GM18868 (cell line): ENCODE data around the gene SLC5A4.
"Not testable (repeated sequence)": the region's sequence is repeated elsewhere in the genome, so short reads cannot be mapped to it uniquely, and the experiment has no call there.

Source experiments
- ATAC-seq: cut with Tn5 transposase; IDR thresholded peaks from one replicate; pipeline ENCODE4 v1.9.1; 2021; ENCODE audit warnings: mild to moderate bottlenecking, moderate library complexity; ENCODE audit not compliant: unreplicated experiment

The SLC5A4 gene

GRCh38 chr22:32255217-32255616 lies at the start of gene SLC5A4:
SLC5A4 (minus strand) TSS chr22:32255347; CDS start chr22:32255329, 18 bp downstream.
- ATAC-seq: no peak

DNA sequence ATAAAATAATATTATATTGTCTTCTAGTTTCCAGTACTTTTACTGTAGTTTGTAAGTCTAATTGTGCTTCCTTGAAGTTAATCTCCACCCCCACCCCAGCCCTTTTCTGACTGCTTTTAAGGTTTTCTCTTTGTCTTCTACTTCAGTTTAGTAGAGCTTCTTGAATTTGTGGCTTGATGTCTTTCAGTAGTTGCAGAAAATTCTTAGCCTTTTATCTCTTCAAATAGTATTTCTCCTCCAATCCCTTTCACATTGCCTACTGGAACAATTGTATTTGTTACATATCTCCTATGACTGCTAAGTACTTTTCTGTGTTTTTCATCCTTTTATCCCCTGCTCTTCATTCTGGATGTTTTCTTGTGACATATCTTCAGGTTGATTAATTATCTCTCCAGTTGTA lies 38.8 kb upstream of the SLC5A4 start:
- ATAC-seq: not testable (repeated sequence)

DNA sequence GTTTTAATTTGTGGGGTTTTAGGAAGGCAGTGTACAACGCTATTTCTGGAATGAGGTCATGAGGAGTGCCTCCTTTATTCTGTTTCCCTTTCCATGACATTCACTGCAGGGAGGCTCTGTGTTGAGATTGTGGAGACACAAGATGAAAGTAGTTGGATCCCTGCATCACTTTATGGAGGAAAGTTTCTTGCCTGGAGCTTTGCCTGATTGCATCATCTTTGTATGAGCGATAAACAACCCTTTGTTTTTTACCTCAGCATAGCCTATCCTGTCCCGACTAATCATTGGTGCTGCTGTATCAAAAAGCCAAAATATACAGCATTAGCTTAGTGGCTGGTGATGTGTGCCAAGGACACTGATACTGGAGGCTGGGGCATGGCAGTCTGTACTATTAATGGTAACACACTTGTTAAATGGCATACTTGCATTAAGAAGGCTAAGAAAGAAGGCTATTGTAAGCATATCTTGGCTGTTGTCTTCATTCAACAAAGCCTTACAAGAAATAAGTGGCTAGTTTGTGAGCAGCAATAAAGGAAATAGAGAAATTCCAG lies 31.2 kb upstream of the SLC5A4 start:
- ATAC-seq: no peak

- ATAC-seq: no peak
Observed at GRCh38 chr22:32281072-32281471, 25.9 kb upstream of the SLC5A4 start.

DNA sequence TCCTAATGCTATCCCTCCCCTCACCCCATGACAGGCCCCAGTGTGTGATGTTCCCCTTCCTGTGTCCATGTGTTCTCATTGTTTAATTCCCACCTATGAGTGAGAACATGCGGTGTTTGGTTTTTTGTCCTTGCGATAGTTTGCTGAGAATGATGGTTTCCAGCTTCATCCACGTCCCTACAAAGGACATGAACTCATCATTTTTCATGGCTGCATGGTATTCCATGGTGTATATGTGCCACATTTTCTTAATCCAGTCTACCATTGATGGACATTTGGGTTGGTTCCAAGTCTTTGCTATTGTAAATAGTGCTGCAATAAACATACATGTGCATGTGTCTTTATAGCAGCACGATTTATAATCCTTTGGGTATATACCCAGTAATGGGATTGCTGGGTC lies 20.2 kb upstream of the SLC5A4 start:
- ATAC-seq: not testable (repeated sequence)

DNA sequence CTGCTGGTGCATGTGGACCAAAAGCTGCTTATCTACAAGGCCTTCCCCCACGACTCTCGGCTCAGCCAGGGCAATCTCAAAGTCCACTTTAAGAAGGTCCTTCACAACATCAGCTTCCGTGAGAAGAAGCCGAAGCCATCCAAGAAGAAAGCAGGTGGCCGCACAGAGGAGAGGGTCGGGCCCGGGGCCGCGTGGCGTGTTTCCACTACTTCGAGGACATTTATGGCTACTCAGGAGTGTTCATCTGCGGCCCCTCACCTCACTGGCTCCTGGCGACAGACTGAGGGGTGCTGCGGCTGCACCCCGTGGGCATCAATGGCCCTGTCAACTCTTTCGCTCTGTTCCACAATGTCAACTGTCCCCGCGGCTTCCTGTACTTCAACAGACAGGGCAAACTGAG lies 16.2 kb upstream of the SLC5A4 start:
- ATAC-seq: no peak

DNA sequence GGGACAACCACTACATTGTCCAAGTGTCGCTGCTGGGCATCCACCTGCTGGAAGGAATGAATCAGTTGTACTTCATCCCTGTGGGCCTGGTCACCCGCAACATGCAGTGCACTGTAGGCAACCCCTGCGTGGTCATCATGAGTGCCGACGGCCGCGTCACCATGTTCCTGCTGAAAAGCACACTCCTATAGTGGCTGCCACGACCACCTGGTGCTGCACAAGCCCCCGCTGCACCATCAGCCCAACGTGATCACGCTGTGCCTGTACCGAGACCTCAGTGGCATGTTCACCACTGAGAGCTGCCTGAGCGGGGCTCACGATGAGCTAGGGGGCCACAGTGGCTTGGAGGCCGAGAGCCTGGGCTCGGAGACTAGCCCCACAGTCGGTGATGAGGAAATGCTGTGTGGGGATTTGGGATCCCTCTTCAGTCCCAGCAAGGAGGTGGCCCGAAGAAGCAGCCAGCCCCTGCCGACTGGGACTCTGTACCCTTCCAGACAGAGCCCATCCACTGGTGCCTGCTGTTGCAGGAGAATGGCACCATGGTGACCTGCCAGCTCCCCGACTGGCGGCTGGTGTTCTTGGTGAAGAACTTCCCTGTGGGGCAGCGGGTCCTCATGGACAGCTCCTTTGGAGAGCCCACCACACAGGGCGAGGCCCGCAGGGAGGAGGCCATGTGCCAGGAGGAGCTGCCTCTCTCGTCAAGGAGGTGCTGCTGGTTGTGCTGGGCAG lies 15.7 kb upstream of the SLC5A4 start:
- no peak for ATAC-seq

GRCh38 chr22:32269316-32269715 lies 14.2 kb upstream of the SLC5A4 start:
- no peak for ATAC-seq

- ATAC-seq: no peak
Observed at GRCh38 chr22:32267011-32267410, 11.9 kb upstream of the SLC5A4 start.

- no peak for ATAC-seq
Observed at GRCh38 chr22:32265882-32266767, 11.0 kb upstream of the SLC5A4 start.

- not testable (repeated sequence) for ATAC-seq
Observed at GRCh38 chr22:32263678-32264077, 8.5 kb upstream of the SLC5A4 start.

GRCh38 chr22:32261306-32261705 lies 6.2 kb upstream of the SLC5A4 start:
- no peak for ATAC-seq

- no peak for ATAC-seq
Observed at GRCh38 chr22:32258791-32259190, 3.6 kb upstream of the SLC5A4 start.

DNA sequence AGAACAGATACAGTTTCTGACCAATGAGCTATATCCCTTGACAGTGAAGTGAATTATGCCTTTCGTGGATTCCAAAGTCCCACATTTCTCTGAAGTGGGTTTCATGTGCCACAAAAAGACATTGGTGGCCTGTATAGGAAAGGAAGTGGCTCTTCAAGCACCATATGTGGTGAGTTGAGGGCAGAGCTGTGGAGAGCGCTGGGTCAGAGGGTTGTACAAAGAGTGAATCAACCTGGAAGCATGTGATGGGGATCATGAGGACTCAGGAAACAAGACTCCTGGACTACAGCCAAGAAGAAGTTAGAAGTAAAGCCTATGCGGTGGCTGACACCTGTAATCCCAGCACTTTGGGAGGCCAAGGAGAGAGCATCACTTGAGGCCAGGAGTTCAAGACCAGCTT lies 579 bp upstream of the SLC5A4 start:
- no peak for ATAC-seq

- no peak for ATAC-seq
Observed at GRCh38 chr22:32249231-32249630, 5.9 kb downstream of the SLC5A4 start.

- ATAC-seq: no peak
Observed at GRCh38 chr22:32248276-32248675, 6.9 kb downstream of the SLC5A4 start.

- ATAC-seq: no peak
Observed at GRCh38 chr22:32246166-32246565, 9.0 kb downstream of the SLC5A4 start.

- no peak for ATAC-seq
Observed at GRCh38 chr22:32245042-32245441, 10.1 kb downstream of the SLC5A4 start.

DNA sequence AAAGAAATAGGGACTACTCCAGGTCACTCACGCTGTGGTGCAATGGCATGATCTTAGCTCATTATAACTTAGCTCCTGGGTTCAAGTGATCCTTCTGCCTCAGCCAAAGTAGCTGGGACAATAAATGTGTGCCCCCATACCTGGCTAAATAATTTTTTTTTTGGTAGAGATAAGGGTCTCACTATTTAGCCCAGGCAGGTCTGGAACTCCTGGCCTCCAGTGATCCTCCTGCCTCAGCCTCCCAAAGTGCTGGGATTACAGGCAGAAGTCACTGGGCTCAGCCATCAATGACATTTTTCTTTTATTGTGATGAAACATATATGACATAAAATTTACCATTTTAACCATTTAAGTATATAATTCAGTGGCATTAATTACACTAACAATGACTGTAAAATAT lies 10.6 kb downstream of the SLC5A4 start:
- no peak for ATAC-seq

DNA sequence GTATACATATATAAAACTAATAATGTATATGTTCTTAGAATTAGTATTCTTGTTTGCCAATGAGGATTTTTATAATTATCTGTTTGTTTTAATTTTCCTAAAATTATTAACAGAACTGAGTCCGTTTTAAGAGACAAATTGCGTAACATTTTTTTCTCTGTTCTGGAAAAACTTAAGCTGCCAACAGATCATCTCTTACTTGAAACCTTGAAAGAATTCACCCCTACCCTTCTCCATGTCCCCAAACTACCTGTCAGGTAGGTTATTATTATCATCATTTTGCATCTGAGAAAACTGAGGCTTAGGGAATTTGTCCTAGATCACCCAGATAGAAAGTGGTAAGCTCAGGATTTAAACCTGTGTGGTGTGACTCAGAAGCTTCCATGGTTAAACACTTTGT lies 14.7 kb downstream of the SLC5A4 start:
- no peak for ATAC-seq

DNA sequence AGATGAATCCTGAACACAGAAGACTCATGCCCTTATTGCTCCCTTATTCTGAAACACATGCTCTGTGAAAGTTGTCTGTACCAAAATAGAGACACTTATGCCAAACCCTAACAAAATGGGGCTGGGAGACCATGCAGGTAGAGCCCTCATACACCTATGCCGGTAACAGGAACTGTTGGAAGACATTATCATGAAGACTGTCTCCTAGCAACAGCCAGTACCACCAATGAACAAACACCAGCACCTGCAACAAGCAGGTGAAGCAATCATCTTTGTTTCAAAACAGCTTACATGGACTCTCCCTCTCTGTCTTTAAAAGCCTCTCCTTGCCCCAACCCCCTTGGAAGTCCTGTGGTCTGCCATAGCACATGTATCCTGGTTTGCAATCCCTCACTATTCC lies 17.2 kb downstream of the SLC5A4 start:
- no peak for ATAC-seq

GRCh38 chr22:32236970-32237369 lies 18.2 kb downstream of the SLC5A4 start:
- no peak for ATAC-seq
